A549 (cell line): ENCODE results near the gene GMCL2.

Experiments
- CBX2 ChIP-seq: fragments of 200-600 bp; sonication (generic); IDR thresholded peaks from 2 replicates; pipeline ENCODE4 v1.6.1; 2016; ENCODE audit warnings: low read depth, mild to moderate bottlenecking, borderline replicate concordance
- CHD2 ChIP-seq: fragments of 150-350 bp; IDR thresholded peaks from 2 replicates; pipeline ENCODE4 v1.6.1; 2014; ENCODE audit warnings: low read length; ENCODE audit not compliant: partially characterized antibody
- CHD4 ChIP-seq: fragments of 200-600 bp; sonication (generic); IDR thresholded peaks from 2 replicates; pipeline ENCODE4 v1.6.1; 2016; ENCODE audit warnings: antibody characterized with exemption, mild to moderate bottlenecking, borderline replicate concordance
- EHMT2 ChIP-seq: fragments of 200-600 bp; sonication (generic); IDR thresholded peaks from 2 replicates; pipeline ENCODE4 v1.6.1; 2016; ENCODE audit warnings: antibody characterized with exemption, low read depth, mild to moderate bottlenecking, moderate library complexity
- ESRRA ChIP-seq: fragments of 150-350 bp; IDR thresholded peaks from 2 replicates; pipeline ENCODE4 v1.6.1; 2014; ENCODE audit warnings: mild to moderate bottlenecking, low read length, borderline replicate concordance
- FOXS1 ChIP-seq: fragments of 250-450 bp; sonication (Bioruptor Pico); IDR thresholded peaks from 2 replicates; pipeline ENCODE4 v1.5.0; 2020; ENCODE audit warnings: mild to moderate bottlenecking, moderate library complexity
- GATA3 ChIP-seq: IDR thresholded peaks from 2 replicates; pipeline ENCODE4 v1.6.1; 2012; ENCODE audit warnings: borderline replicate concordance
- RAD21 ChIP-seq, 2 experiments: fragments of >200 bp in 1 of 2; sonication (Bioruptor Twin) in 1 of 2; formaldehyde crosslinking in 1 of 2; IDR thresholded peaks in 1 of 2; conservative IDR thresholded peaks in 1 of 2; 2 replicates in 1 of 2; 3 replicates in 1 of 2; pipeline ENCODE4 v1.6.1; 2012 to 2018; ENCODE audit warnings: inconsistent platforms in 1 of 2
- SMC3 ChIP-seq: fragments of >200 bp; sonication (Bioruptor Twin); formaldehyde crosslinking; IDR thresholded peaks from 3 replicates; pipeline ENCODE4 v1.6.1; 2018; ENCODE audit warnings: inconsistent platforms
- TFCP2L1 ChIP-seq: fragments of 250-450 bp; sonication (Bioruptor Pico); IDR thresholded peaks from 2 replicates; pipeline ENCODE4 v1.5.0; 2021; ENCODE audit warnings: mild to moderate bottlenecking
- TF ChIP-seq, protein P1 (sequence below): fragments of 450-650 bp; IDR thresholded peaks from 2 replicates; pipeline ENCODE4 v1.6.1; 2014; ENCODE audit warnings: antibody characterized with exemption
- TF ChIP-seq, protein P2 (sequence below): fragments of >200 bp; sonication (Bioruptor Twin); formaldehyde crosslinking; IDR thresholded peaks from 3 replicates; pipeline ENCODE4 v1.5.1; 2016

DNA sequence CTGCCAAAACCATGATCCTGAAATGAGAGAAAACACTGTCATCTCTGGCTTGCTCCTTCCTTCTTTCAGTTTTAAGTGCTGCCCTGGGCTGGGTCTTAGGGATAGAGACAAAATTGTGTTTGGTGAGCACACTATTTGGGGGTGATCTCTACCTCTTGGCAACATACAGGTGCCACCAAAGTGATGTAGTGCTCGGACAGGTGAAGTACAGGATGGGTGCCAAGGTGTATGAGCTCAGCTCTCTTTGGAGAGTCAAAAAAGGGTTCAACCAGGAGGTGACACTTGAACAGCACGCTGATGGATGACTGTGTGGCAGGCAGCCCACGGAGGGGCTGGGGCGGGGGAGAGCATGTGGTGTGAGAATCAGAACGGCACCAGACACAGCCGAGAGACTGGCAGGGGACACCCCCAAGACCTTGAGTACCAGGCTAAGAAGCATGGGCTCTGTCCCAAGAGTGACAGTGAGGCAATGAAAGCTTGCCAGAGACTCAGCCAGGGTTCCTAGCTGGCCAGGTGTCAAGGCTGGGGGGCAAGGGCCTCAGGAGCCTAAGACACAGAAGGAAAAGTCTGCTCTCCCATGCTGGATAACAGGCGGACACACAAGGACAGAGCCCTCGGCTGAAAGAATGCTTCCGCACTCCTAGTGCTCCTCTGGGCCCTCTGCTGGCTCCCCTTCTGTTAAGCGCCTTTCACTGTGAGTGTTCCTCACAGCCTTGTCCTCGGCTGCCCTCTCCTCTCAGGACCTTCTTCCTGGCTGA lies 36.0 kb downstream of the GMCL2 start:
- no peak for TF ChIP-seq SMC3
- TF ChIP-seq CHD4, result no peak
- TF ChIP-seq CBX2, result no peak
- TF ChIP-seq, protein P1, sequence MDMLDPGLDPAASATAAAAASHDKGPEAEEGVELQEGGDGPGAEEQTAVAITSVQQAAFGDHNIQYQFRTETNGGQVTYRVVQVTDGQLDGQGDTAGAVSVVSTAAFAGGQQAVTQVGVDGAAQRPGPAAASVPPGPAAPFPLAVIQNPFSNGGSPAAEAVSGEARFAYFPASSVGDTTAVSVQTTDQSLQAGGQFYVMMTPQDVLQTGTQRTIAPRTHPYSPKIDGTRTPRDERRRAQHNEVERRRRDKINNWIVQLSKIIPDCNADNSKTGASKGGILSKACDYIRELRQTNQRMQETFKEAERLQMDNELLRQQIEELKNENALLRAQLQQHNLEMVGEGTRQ, result no peak
- TF ChIP-seq CHD2, result no peak
- no peak for TF ChIP-seq EHMT2
- TF ChIP-seq RAD21 (conservative IDR thresholded peaks at IDR 0.05 in 1 of 2, IDR thresholded peaks at IDR 0.05 in 1 of 2), result no peak
- TF ChIP-seq, protein P2, sequence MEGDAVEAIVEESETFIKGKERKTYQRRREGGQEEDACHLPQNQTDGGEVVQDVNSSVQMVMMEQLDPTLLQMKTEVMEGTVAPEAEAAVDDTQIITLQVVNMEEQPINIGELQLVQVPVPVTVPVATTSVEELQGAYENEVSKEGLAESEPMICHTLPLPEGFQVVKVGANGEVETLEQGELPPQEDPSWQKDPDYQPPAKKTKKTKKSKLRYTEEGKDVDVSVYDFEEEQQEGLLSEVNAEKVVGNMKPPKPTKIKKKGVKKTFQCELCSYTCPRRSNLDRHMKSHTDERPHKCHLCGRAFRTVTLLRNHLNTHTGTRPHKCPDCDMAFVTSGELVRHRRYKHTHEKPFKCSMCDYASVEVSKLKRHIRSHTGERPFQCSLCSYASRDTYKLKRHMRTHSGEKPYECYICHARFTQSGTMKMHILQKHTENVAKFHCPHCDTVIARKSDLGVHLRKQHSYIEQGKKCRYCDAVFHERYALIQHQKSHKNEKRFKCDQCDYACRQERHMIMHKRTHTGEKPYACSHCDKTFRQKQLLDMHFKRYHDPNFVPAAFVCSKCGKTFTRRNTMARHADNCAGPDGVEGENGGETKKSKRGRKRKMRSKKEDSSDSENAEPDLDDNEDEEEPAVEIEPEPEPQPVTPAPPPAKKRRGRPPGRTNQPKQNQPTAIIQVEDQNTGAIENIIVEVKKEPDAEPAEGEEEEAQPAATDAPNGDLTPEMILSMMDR, result no peak
- no peak for TF ChIP-seq ESRRA
- TF ChIP-seq FOXS1 (CRISPR knock-in tag), result no peak
- no peak for TF ChIP-seq GATA3
- no peak for TF ChIP-seq TFCP2L1 (CRISPR knock-in tag)
